Measurements from ENCODE around the gene MCM5.

- no peak for TF ChIP-seq EGR1 (IDR thresholded peaks at IDR 0.05)
- TF ChIP-seq TEAD4 (IDR thresholded peaks at IDR 0.05) = no peak
- no peak for TF ChIP-seq RAD21 (IDR thresholded peaks at IDR 0.05; ENCODE audit: low read depth)
- no peak for TF ChIP-seq REST (IDR thresholded peaks at IDR 0.05; ENCODE audit: low read depth)
- no peak for TF ChIP-seq TAF1 (IDR thresholded peaks at IDR 0.05; ENCODE audit: low read depth)
Observed at GRCh38 chr22:35435201-35435740, 35.3 kb downstream of the MCM5 start.

Measured in Ishikawa (cell line).